ENCODE data around the gene TEAD4.

Gene TEAD4

GRCh38 chr12:2939191-2939590, 20.0 kb upstream of the TEAD4 start:
- Histone ChIP-seq H3K36me3 (ENCODE audit: insufficient read depth, low read depth, low read length) (peaks cover 48% of the 10 kb centered on the region), H3K27me3 (ENCODE audit: insufficient read depth, low read length) (no peaks in the 10 kb centered on the region), H3K9ac (ENCODE audit: low read depth, low read length) (no peak overlapping the region), H3K4me1 (ENCODE audit: insufficient read depth, low read length) (no peaks in the 10 kb centered on the region), H3K4me3 (ENCODE audit: low read length) (no peak overlapping the region), H3K9me3 (ENCODE audit: insufficient read depth, low read depth, low read length) (no peaks in the 10 kb centered on the region), H3K27ac (ENCODE audit: low read length) (no peak overlapping the region)

GRCh38 chr12:2940564-2940963, 18.6 kb upstream of the TEAD4 start:
- H3K27me3 ChIP-seq (ENCODE audit: insufficient read depth, low read length) = no peaks in the 10 kb centered on the region
- no peak overlapping the region for H3K27ac ChIP-seq (ENCODE audit: low read length)
- no peak overlapping the region for H3K9ac ChIP-seq (ENCODE audit: low read depth, low read length)
- H3K36me3 ChIP-seq (ENCODE audit: insufficient read depth, low read depth, low read length) = peaks cover 35% of the 10 kb centered on the region
- no peaks in the 10 kb centered on the region for H3K9me3 ChIP-seq (ENCODE audit: insufficient read depth, low read depth, low read length)
- no peaks in the 10 kb centered on the region for H3K4me1 ChIP-seq (ENCODE audit: insufficient read depth, low read length)
- H3K4me3 ChIP-seq (ENCODE audit: low read length) = no peak overlapping the region

GRCh38 chr12:2941524-2941923, 17.7 kb upstream of the TEAD4 start:
- Histone ChIP-seq H3K27me3 (ENCODE audit: insufficient read depth, low read length) (no peaks in the 10 kb centered on the region), H3K4me3 (ENCODE audit: low read length) (no peak overlapping the region)

GRCh38 chr12:2944401-2945047, 14.7 kb upstream of the TEAD4 start:
- H3K9ac ChIP-seq (ENCODE audit: low read depth, low read length) = no peak overlapping the region
- no peak overlapping the region for H3K27ac ChIP-seq (ENCODE audit: low read length)
- no peaks in the 10 kb centered on the region for H3K4me1 ChIP-seq (ENCODE audit: insufficient read depth, low read length)
- peaks cover 13% of the 10 kb centered on the region for H3K36me3 ChIP-seq (ENCODE audit: insufficient read depth, low read depth, low read length)
- H3K4me3 ChIP-seq (ENCODE audit: low read length) = no peak overlapping the region
- H3K27me3 ChIP-seq (ENCODE audit: insufficient read depth, low read length) = no peaks in the 10 kb centered on the region
- H3K9me3 ChIP-seq (ENCODE audit: insufficient read depth, low read depth, low read length) = no peaks in the 10 kb centered on the region

More at GRCh38 chr12:2941524-2941923, 17.7 kb upstream of the TEAD4 start:
- Histone ChIP-seq H3K4me1 (ENCODE audit: insufficient read depth, low read length) (no peaks in the 10 kb centered on the region), H3K9me3 (ENCODE audit: insufficient read depth, low read depth, low read length) (no peaks in the 10 kb centered on the region), H3K27ac (ENCODE audit: low read length) (no peak overlapping the region), H3K36me3 (ENCODE audit: insufficient read depth, low read depth, low read length) (peaks cover 35% of the 10 kb centered on the region), H3K9ac (ENCODE audit: low read depth, low read length) (no peak overlapping the region)

- Histone ChIP-seq H3K27me3 (ENCODE audit: insufficient read depth, low read length) (no peaks in the 10 kb centered on the region), H3K4me1 (ENCODE audit: insufficient read depth, low read length) (no peaks in the 10 kb centered on the region), H3K9ac (ENCODE audit: low read depth, low read length) (no peak overlapping the region), H3K9me3 (ENCODE audit: insufficient read depth, low read depth, low read length) (no peaks in the 10 kb centered on the region), H3K36me3 (ENCODE audit: insufficient read depth, low read depth, low read length) (no peaks in the 10 kb centered on the region), H3K4me3 (ENCODE audit: low read length) (no peak overlapping the region), H3K27ac (ENCODE audit: low read length) (no peak overlapping the region)
Measured at GRCh38 chr12:2949411-2949810, 9.8 kb upstream of the TEAD4 start.

GRCh38 chr12:2955888-2956287, 3.3 kb upstream of the TEAD4 start:
- Histone ChIP-seq H3K27ac (ENCODE audit: low read length) (no peak overlapping the region), H3K9ac (ENCODE audit: low read depth, low read length) (no peak overlapping the region), H3K36me3 (ENCODE audit: insufficient read depth, low read depth, low read length) (no peaks in the 10 kb centered on the region), H3K4me3 (ENCODE audit: low read length) (no peak overlapping the region), H3K27me3 (ENCODE audit: insufficient read depth, low read length) (peaks cover 11% of the 10 kb centered on the region), H3K4me1 (ENCODE audit: insufficient read depth, low read length) (peaks cover 6% of the 10 kb centered on the region; the same call in 1 of the 2 replicates), H3K9me3 (ENCODE audit: insufficient read depth, low read depth, low read length) (no peaks in the 10 kb centered on the region)

- Histone ChIP-seq H3K4me3 (ENCODE audit: low read length) (peak overlapping the region; percentile 72), H3K27me3 (ENCODE audit: insufficient read depth, low read length) (peaks cover 20% of the 10 kb centered on the region), H3K4me1 (ENCODE audit: insufficient read depth, low read length) (peaks cover 18% of the 10 kb centered on the region), H3K9me3 (ENCODE audit: insufficient read depth, low read depth, low read length) (no peaks in the 10 kb centered on the region), H3K36me3 (ENCODE audit: insufficient read depth, low read depth, low read length) (no peaks in the 10 kb centered on the region), H3K9ac (ENCODE audit: low read depth, low read length) (peak overlapping the region; percentile 71; the same call in 1 of the 2 replicates), H3K27ac (ENCODE audit: low read length) (peak overlapping the region; percentile 15)
Measured at GRCh38 chr12:2957816-2958431, 1.3 kb upstream of the TEAD4 start.

- Histone ChIP-seq H3K27me3 (ENCODE audit: insufficient read depth, low read length) (peaks cover 20% of the 10 kb centered on the region), H3K4me1 (ENCODE audit: insufficient read depth, low read length) (peaks cover 24% of the 10 kb centered on the region), H3K9ac (ENCODE audit: low read depth, low read length) (peak overlapping the region; percentile 71; the same call in 1 of the 2 replicates), H3K4me3 (ENCODE audit: low read length) (peak overlapping the region; percentile 72), H3K36me3 (ENCODE audit: insufficient read depth, low read depth, low read length) (no peaks in the 10 kb centered on the region), H3K27ac (ENCODE audit: low read length) (peak overlapping the region; percentile 15), H3K9me3 (ENCODE audit: insufficient read depth, low read depth, low read length) (no peaks in the 10 kb centered on the region)
Measured at GRCh38 chr12:2958432-2959191, 585 bp upstream of the TEAD4 start.

- Histone ChIP-seq H3K36me3 (ENCODE audit: insufficient read depth, low read depth, low read length) (no peaks in the 10 kb centered on the region), H3K27me3 (ENCODE audit: insufficient read depth, low read length) (peaks cover 20% of the 10 kb centered on the region), H3K9ac (ENCODE audit: low read depth, low read length) (peak overlapping the region; percentile 67; the same call in 1 of the 2 replicates), H3K4me1 (ENCODE audit: insufficient read depth, low read length) (peaks cover 29% of the 10 kb centered on the region), H3K9me3 (ENCODE audit: insufficient read depth, low read depth, low read length) (no peaks in the 10 kb centered on the region), H3K27ac (ENCODE audit: low read length) (peak overlapping the region; percentile 41), H3K4me3 (ENCODE audit: low read length) (peak overlapping the region; percentile 83)
Measured at GRCh38 chr12:2959505-2960389, 550 bp downstream of the TEAD4 start.

- Histone ChIP-seq H3K27ac (ENCODE audit: low read length) (no peak overlapping the region), H3K4me3 (ENCODE audit: low read length) (peak overlapping the region; percentile 83)
Measured at GRCh38 chr12:2960390-2960956, 1.3 kb downstream of the TEAD4 start.

More at GRCh38 chr12:2960390-2960956, 1.3 kb downstream of the TEAD4 start:
- peaks cover 29% of the 10 kb centered on the region for H3K4me1 ChIP-seq (ENCODE audit: insufficient read depth, low read length)
- H3K27me3 ChIP-seq (ENCODE audit: insufficient read depth, low read length) = peaks cover 20% of the 10 kb centered on the region
- no peaks in the 10 kb centered on the region for H3K9me3 ChIP-seq (ENCODE audit: insufficient read depth, low read depth, low read length)
- no peaks in the 10 kb centered on the region for H3K36me3 ChIP-seq (ENCODE audit: insufficient read depth, low read depth, low read length)
- H3K9ac ChIP-seq (ENCODE audit: low read depth, low read length) = peak overlapping the region; percentile 67; the same call in 1 of the 2 replicates
